Loucy (cell line): ENCODE results near the gene PFKFB2.

Experiments used
- H2AFZ ChIP-seq: fragments of 200-600 bp; sonication (generic); 2 replicates; pipeline ENCODE4 v1.6.0; 2016; ENCODE audit warnings: antibody characterized with exemption, mild to moderate bottlenecking, low read length, moderate library complexity
- H3F3A ChIP-seq: fragments of 200-600 bp; 2 replicates; pipeline ENCODE4 v1.6.0; 2016; ENCODE audit warnings: antibody characterized with exemption, low read depth, mild to moderate bottlenecking
- H3K27me3 ChIP-seq: fragments of 200-600 bp; sonication (generic); 2 replicates; pipeline ENCODE4 v1.6.1; 2014; ENCODE audit warnings: low read length, mild to moderate bottlenecking; ENCODE audit not compliant: insufficient read depth, poor library complexity, severe bottlenecking
- H3K36me3 ChIP-seq: fragments of 200-600 bp; sonication (generic); 2 replicates; pipeline ENCODE4 v1.6.1; 2016; ENCODE audit warnings: low read length; ENCODE audit not compliant: insufficient read depth
- H3K4me1 ChIP-seq: fragments of 200-600 bp; sonication (generic); 2 replicates; pipeline ENCODE4 v1.5.1; 2014; ENCODE audit warnings: low read length, mild to moderate bottlenecking; ENCODE audit not compliant: insufficient read depth, poor library complexity, severe bottlenecking
- H3K4me2 ChIP-seq: fragments of 200-600 bp; sonication (generic); 2 replicates; pipeline ENCODE4 v1.6.0; 2014; ENCODE audit warnings: antibody characterized with exemption, low read length, low read depth, mild to moderate bottlenecking; ENCODE audit not compliant: poor library complexity, severe bottlenecking
- H3K4me3 ChIP-seq: fragments of 200-600 bp; sonication (generic); 2 replicates; pipeline ENCODE4 v1.5.1; 2014; ENCODE audit warnings: low read length, mild to moderate bottlenecking, mixed read lengths; ENCODE audit not compliant: poor library complexity, severe bottlenecking
- H3K79me2 ChIP-seq: fragments of 200-600 bp; sonication (generic); 2 replicates; pipeline ENCODE4 v1.6.1; 2014; ENCODE audit warnings: low read length; ENCODE audit not compliant: insufficient read depth
- H3K9ac ChIP-seq: fragments of 200-600 bp; sonication (generic); 2 replicates; pipeline ENCODE4 v1.6.0; 2014; ENCODE audit warnings: mild to moderate bottlenecking, low read depth, low read length, moderate library complexity; ENCODE audit not compliant: poor library complexity, severe bottlenecking
- H3K9me2 ChIP-seq: fragments of 200-600 bp; sonication (generic); replicated peaks from 2 replicates; pipeline ENCODE4 v1.6.1; 2016; ENCODE audit warnings: low read depth, low read length, mixed read lengths
- H3K9me3 ChIP-seq: fragments of 200-600 bp; sonication (generic); 2 replicates; pipeline ENCODE4 v1.6.1; 2014; ENCODE audit warnings: mild to moderate bottlenecking, antibody characterized with exemption, low read length, low read depth; ENCODE audit not compliant: insufficient read depth
- H4K20me1 ChIP-seq: fragments of 200-600 bp; sonication (generic); 2 replicates; pipeline ENCODE4 v1.6.0; 2014; ENCODE audit warnings: antibody characterized with exemption, low read length, mild to moderate bottlenecking; ENCODE audit not compliant: insufficient read depth, poor library complexity, severe bottlenecking
- EZH2phosphoT487 ChIP-seq: fragments of 200-600 bp; IDR thresholded peaks from 2 replicates; pipeline ENCODE4 v1.6.1; 2018; ENCODE audit warnings: antibody characterized with exemption, mild to moderate bottlenecking, moderate library complexity, borderline replicate concordance
- TF ChIP-seq, protein P1 (sequence below): fragments of 200-600 bp; sonication (generic); conservative IDR thresholded peaks from 2 replicates; pipeline ENCODE4 v1.5.1; 2014; ENCODE audit warnings: mild to moderate bottlenecking, antibody characterized with exemption, low read length

The PFKFB2 gene

GRCh38 chr1:207063014-207063413, 9.9 kb downstream of the PFKFB2 start:
- H4K20me1 ChIP-seq = no peaks in the 10 kb centered on the region
- H3K27me3 ChIP-seq = no peaks in the 10 kb centered on the region
- H3K4me3 ChIP-seq = no peak overlapping the region
- H3K9me2 ChIP-seq = no peaks in the 10 kb centered on the region
- H2AFZ ChIP-seq = no peak overlapping the region
- H3K36me3 ChIP-seq = no peaks in the 10 kb centered on the region
- TF ChIP-seq, protein P1, sequence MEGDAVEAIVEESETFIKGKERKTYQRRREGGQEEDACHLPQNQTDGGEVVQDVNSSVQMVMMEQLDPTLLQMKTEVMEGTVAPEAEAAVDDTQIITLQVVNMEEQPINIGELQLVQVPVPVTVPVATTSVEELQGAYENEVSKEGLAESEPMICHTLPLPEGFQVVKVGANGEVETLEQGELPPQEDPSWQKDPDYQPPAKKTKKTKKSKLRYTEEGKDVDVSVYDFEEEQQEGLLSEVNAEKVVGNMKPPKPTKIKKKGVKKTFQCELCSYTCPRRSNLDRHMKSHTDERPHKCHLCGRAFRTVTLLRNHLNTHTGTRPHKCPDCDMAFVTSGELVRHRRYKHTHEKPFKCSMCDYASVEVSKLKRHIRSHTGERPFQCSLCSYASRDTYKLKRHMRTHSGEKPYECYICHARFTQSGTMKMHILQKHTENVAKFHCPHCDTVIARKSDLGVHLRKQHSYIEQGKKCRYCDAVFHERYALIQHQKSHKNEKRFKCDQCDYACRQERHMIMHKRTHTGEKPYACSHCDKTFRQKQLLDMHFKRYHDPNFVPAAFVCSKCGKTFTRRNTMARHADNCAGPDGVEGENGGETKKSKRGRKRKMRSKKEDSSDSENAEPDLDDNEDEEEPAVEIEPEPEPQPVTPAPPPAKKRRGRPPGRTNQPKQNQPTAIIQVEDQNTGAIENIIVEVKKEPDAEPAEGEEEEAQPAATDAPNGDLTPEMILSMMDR = no peak
- TF ChIP-seq EZH2phosphoT487 = no peak
- no peak overlapping the region for H3K4me2 ChIP-seq
- H3K4me1 ChIP-seq = no peaks in the 10 kb centered on the region
- H3F3A ChIP-seq = no peaks in the 10 kb centered on the region
- H3K9me3 ChIP-seq = no peaks in the 10 kb centered on the region
- no peaks in the 10 kb centered on the region for H3K79me2 ChIP-seq
- H3K9ac ChIP-seq = no peak overlapping the region

- Histone ChIP-seq H2AFZ (no peak overlapping the region), H4K20me1 (no peaks in the 10 kb centered on the region), H3K27me3 (no peaks in the 10 kb centered on the region), H3K9me2 (no peaks in the 10 kb centered on the region), H3F3A (no peaks in the 10 kb centered on the region), H3K79me2 (no peaks in the 10 kb centered on the region), H3K4me2 (no peak overlapping the region), H3K36me3 (no peaks in the 10 kb centered on the region), H3K4me3 (no peak overlapping the region), H3K4me1 (peaks cover 2% of the 10 kb centered on the region), H3K9ac (no peak overlapping the region), H3K9me3 (no peaks in the 10 kb centered on the region)
- TF ChIP-seq, protein P1 = no peak
- TF ChIP-seq EZH2phosphoT487 = no peak
Observed at GRCh38 chr1:207064561-207064960, 11.5 kb downstream of the PFKFB2 start.

GRCh38 chr1:207067185-207067584, 14.1 kb downstream of the PFKFB2 start:
- Histone ChIP-seq H3K36me3 (no peaks in the 10 kb centered on the region), H3K79me2 (no peaks in the 10 kb centered on the region), H3K4me1 (peaks cover 22% of the 10 kb centered on the region), H3K9me3 (no peaks in the 10 kb centered on the region), H3K4me3 (no peak overlapping the region), H2AFZ (no peak overlapping the region), H3K4me2 (no peak overlapping the region), H3K27me3 (no peaks in the 10 kb centered on the region), H3K9ac (no peak overlapping the region), H3F3A (no peaks in the 10 kb centered on the region), H4K20me1 (no peaks in the 10 kb centered on the region), H3K9me2 (no peaks in the 10 kb centered on the region)
- TF ChIP-seq, protein P1 = no peak
- TF ChIP-seq EZH2phosphoT487 = no peak
